HepG2 (cell line): Measurements from ENCODE around the gene NDUFS1. TPM values are rescaled to one million over a fixed set of nuclear protein-coding genes. Genes with fewer than 3 reads are reported as not detected.

Source experiments
- E2F1 ChIP-seq: sonication (generic); formaldehyde crosslinking; IDR thresholded peaks from 2 replicates; pipeline ENCODE4 v1.5.0; 2020; ENCODE audit warnings: missing genetic modification reagents
- FOXM1 ChIP-seq: sonication (generic); formaldehyde crosslinking; IDR thresholded peaks from 2 replicates; pipeline ENCODE4 v1.5.0; 2020; ENCODE audit warnings: missing genetic modification reagents
- KDM1A ChIP-seq: IDR thresholded peaks from 2 replicates; pipeline ENCODE4 v1.6.1; 2016; ENCODE audit warnings: missing compliant biosample characterization
- MEF2D ChIP-seq: sonication (generic); formaldehyde crosslinking; IDR thresholded peaks from 2 replicates; pipeline ENCODE4 v1.5.1; 2020; ENCODE audit warnings: mild to moderate bottlenecking, missing genetic modification reagents
- MEIS1 ChIP-seq: sonication (generic); formaldehyde crosslinking; IDR thresholded peaks from 2 replicates; pipeline ENCODE4 v1.9.0; 2021; ENCODE audit warnings: mild to moderate bottlenecking, missing genetic modification reagents, moderate library complexity, borderline replicate concordance
- NFIC ChIP-seq: IDR thresholded peaks from 2 replicates; pipeline ENCODE4 v1.6.1; 2012; ENCODE audit warnings: mild to moderate bottlenecking, low read length, inconsistent platforms
- NR2F2 ChIP-seq: IDR thresholded peaks from 2 replicates; pipeline ENCODE4 v1.6.1; 2012; ENCODE audit warnings: low read depth, inconsistent platforms, borderline replicate concordance
- REL ChIP-seq: sonication (generic); formaldehyde crosslinking; conservative IDR thresholded peaks from 2 replicates; pipeline ENCODE4 v1.8.0; 2022; ENCODE audit warnings: mild to moderate bottlenecking, missing genetic modification reagents, moderate library complexity
- RXRA ChIP-seq: sonication (generic); formaldehyde crosslinking; IDR thresholded peaks from 2 replicates; pipeline ENCODE4 v1.5.1; 2020; ENCODE audit warnings: missing genetic modification reagents
- TEAD3 ChIP-seq: optimal IDR thresholded peaks from 2 replicates; pipeline ENCODE3; 2016; ENCODE audit warnings: borderline replicate concordance
- TOE1 ChIP-seq: sonication (generic); formaldehyde crosslinking; IDR thresholded peaks from 2 replicates; pipeline ENCODE4 v1.4.0; 2020; ENCODE audit warnings: mild to moderate bottlenecking, missing genetic modification reagents
- ZC3H4 ChIP-seq: sonication (generic); formaldehyde crosslinking; IDR thresholded peaks from 2 replicates; pipeline ENCODE4 v1.4.0; 2020; ENCODE audit warnings: missing genetic modification reagents, borderline replicate concordance
- ZKSCAN1 ChIP-seq: fragments of 150-350 bp; IDR thresholded peaks from 2 replicates; pipeline ENCODE4 v1.6.1; 2014; ENCODE audit warnings: low read length
- ZMAT3 ChIP-seq: sonication (generic); formaldehyde crosslinking; conservative IDR thresholded peaks from 2 replicates; pipeline ENCODE4 v1.7.0; 2021; ENCODE audit warnings: missing genetic modification reagents
- ZNF160 ChIP-seq: sonication (generic); formaldehyde crosslinking; IDR thresholded peaks from 2 replicates; pipeline ENCODE4 v1.8.0; 2022; ENCODE audit warnings: mild to moderate bottlenecking, inconsistent platforms, missing genetic modification reagents
- ZNF484 ChIP-seq: sonication (generic); formaldehyde crosslinking; IDR thresholded peaks from 2 replicates; pipeline ENCODE4 v1.5.1; 2020; ENCODE audit warnings: mild to moderate bottlenecking, low read depth, missing genetic modification reagents, borderline replicate concordance
- ZNF549 ChIP-seq: sonication (generic); formaldehyde crosslinking; IDR thresholded peaks from 2 replicates; pipeline ENCODE4 v1.5.0; 2020; ENCODE audit warnings: missing genetic modification reagents
- ZNF552 ChIP-seq: sonication (generic); formaldehyde crosslinking; IDR thresholded peaks from 2 replicates; pipeline ENCODE4 v1.9.0; 2022; ENCODE audit warnings: missing genetic modification reagents, mild to moderate bottlenecking, borderline replicate concordance
- ZNF639 ChIP-seq: conservative IDR thresholded peaks from 2 replicates; pipeline ENCODE4 v1.6.1; 2018; ENCODE audit warnings: missing genetic modification reagents
- polyA plus RNA-seq, 8 experiments: library from polyadenylated mRNA; depleted of rRNA in 3 of 8; stranded (reverse) in 7 of 8; unstranded in 1 of 8; fragments of >200 nt; fragmentation: Illumina TruSeq in 4 of 8; extraction: Trizol in 4 of 8; gene quantifications; 2 replicates each; pipeline versions ENCODE4 v1.2.1 to v1.2.3, GENCODE V29; 2011 to 2016; ENCODE audit warnings: low read depth in 4 of 8, missing spikeins in 1 of 8, mixed read lengths in 1 of 8; ENCODE audit not compliant: insufficient read depth in 1 of 8
- total RNA-seq, 5 experiments: library from RNA; depleted of rRNA; stranded (reverse); fragments of >200 nt; fragmentation: Illumina TruSeq; extraction: Trizol; gene quantifications; 2 replicates each; pipeline ENCODE4 v1.2.3, GENCODE V29; 2016; ENCODE audit warnings: low read depth in 1 of 5
- TF ChIP-seq, protein P1 (sequence below): sonication (generic); formaldehyde crosslinking; IDR thresholded peaks from one replicate; pipeline ENCODE4 v1.5.1; 2020; ENCODE audit warnings: mild to moderate bottlenecking, missing genetic modification reagents; ENCODE audit errors: not compliant biosample characterization

The NDUFS1 gene
- total and polyA plus RNA-seq, 2 of the 13 experiments (the other 11 are each of a cell fraction or from before 2014, with no cell fraction given): 139 to 242 TPM

DNA sequence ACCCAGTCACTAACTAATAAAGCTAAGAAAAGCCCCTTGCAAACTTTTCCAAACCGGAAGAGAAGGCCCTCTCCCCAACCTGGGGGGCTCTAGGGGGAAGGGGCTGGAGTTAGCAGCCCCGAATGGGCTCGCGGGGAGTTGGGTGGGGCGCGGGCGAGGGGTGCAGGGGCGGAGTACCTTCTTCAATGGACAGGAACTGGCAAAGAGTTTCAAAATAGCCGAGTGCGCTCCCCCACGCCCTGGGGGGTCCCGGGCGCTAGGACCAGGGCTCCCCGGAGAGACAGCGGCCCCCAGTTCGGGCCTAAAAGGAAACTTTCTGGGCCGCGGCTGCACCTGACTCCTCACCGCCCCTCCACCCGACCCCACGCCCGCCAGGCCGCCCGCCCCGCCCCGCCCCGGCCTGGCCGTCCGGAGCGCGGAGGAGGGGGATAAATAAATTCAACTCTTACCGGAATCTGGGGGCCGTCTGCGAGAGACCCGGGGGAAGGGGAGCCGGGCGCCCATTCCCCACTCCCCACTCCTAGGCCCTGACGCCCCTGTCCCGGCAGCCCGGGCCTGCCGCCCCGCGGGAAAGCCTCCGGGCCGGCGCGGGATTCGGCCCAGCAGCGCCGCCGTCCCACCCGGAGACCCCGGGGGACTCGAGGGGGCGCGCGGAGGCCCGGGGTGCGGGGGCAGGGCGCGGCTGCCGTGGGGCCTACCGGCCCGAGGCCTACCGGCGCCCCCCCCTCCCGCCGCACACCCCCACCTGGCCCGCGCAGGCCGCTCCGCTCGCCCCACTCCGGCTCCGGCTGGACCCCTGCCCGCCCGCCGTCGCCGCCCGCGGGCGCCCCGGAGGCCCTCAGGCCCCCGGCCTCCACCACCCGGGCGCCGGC, 74.1 kb downstream of the NDUFS1 start (continued):
- TF ChIP-seq, protein P1, sequence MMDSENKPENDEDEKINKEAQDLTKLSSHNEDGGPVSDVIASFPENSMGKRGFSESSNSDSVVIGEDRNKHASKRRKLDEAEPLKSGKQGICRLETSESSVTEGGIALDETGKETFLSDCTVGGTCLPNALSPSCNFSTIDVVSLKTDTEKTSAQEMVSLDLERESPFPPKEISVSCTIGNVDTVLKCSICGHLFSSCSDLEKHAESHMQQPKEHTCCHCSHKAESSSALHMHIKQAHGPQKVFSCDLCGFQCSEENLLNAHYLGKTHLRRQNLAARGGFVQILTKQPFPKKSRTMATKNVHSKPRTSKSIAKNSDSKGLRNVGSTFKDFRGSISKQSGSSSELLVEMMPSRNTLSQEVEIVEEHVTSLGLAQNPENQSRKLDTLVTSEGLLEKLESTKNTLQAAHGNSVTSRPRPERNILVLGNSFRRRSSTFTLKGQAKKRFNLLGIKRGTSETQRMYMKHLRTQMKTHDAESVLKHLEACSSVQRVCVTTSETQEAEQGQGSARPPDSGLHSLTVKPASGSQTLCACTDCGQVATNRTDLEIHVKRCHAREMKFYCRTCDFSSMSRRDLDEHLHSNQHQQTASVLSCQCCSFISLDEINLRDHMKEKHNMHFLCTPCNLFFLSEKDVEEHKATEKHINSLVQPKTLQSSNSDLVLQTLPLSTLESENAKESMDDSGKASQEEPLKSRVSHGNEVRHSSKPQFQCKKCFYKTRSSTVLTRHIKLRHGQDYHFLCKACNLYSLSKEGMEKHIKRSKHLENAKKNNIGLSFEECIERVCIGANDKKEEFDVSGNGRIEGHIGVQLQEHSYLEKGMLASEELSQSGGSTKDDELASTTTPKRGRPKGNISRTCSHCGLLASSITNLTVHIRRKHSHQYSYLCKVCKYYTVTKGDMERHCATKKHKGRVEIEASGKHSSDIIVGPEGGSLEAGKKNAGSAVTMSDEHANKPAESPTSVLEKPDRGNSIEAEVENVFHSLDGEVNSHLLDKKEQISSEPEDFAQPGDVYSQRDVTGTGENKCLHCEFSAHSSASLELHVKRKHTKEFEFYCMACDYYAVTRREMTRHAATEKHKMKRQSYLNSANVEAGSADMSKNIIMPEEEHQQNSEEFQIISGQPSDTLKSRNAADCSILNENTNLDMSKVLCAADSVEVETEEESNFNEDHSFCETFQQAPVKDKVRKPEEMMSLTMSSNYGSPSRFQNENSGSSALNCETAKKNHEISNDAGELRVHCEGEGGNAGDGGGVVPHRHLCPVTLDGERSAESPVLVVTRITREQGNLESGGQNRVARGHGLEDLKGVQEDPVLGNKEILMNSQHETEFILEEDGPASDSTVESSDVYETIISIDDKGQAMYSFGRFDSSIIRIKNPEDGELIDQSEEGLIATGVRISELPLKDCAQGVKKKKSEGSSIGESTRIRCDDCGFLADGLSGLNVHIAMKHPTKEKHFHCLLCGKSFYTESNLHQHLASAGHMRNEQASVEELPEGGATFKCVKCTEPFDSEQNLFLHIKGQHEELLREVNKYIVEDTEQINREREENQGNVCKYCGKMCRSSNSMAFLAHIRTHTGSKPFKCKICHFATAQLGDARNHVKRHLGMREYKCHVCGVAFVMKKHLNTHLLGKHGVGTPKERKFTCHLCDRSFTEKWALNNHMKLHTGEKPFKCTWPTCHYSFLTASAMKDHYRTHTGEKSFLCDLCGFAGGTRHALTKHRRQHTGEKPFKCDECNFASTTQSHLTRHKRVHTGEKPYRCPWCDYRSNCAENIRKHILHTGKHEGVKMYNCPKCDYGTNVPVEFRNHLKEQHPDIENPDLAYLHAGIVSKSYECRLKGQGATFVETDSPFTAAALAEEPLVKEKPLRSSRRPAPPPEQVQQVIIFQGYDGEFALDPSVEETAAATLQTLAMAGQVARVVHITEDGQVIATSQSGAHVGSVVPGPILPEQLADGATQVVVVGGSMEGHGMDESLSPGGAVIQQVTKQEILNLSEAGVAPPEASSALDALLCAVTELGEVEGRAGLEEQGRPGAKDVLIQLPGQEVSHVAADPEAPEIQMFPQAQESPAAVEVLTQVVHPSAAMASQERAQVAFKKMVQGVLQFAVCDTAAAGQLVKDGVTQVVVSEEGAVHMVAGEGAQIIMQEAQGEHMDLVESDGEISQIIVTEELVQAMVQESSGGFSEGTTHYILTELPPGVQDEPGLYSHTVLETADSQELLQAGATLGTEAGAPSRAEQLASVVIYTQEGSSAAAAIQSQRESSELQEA (CRISPR knock-in tag): peak; percentile 51
- no peak for TF ChIP-seq NR2F2
- no peak for TF ChIP-seq FOXM1 (CRISPR knock-in tag)
- TF ChIP-seq NFIC: no peak
- TF ChIP-seq TOE1 (CRISPR knock-in tag): no peak
- TF ChIP-seq MEIS1 (CRISPR knock-in tag): no peak; the same call in 1 of the 2 replicates
- no peak for TF ChIP-seq MEF2D (CRISPR knock-in tag)
- TF ChIP-seq RXRA (CRISPR knock-in tag): 0 out of 2 replicates have a peak, but pooled peaks have one; percentile 8
- TF ChIP-seq ZKSCAN1: no peak
- TF ChIP-seq E2F1: no peak
- peak; percentile 13; the same call in 1 of the 2 replicates for TF ChIP-seq ZMAT3 (CRISPR knock-in tag)
- TF ChIP-seq ZNF639: no peak
- TF ChIP-seq ZNF484 (CRISPR knock-in tag): no peak
- no peak for TF ChIP-seq KDM1A (CRISPR knock-in tag)
- TF ChIP-seq ZNF552 (CRISPR knock-in tag): 0 out of 2 replicates have a peak, but pooled peaks have one; percentile 1
- TF ChIP-seq ZNF160 (CRISPR knock-in tag): no peak
- no peak for TF ChIP-seq REL
- TF ChIP-seq ZC3H4 (CRISPR knock-in tag): 0 out of 2 replicates have a peak, but pooled peaks have one; percentile 39
- TF ChIP-seq ZNF549: no peak
- no peak for TF ChIP-seq TEAD3 (CRISPR knock-in tag)
